Measurements from ENCODE around the gene MYO1G. TPM values are rescaled to one million over a fixed set of nuclear protein-coding genes. Genes with fewer than 3 reads are reported as not detected.

MYO1G gene
- total and polyA plus RNA-seq, 4 donors = 11.9 to 76.8 (median 33.2) TPM

- TF ChIP-seq, protein P1, sequence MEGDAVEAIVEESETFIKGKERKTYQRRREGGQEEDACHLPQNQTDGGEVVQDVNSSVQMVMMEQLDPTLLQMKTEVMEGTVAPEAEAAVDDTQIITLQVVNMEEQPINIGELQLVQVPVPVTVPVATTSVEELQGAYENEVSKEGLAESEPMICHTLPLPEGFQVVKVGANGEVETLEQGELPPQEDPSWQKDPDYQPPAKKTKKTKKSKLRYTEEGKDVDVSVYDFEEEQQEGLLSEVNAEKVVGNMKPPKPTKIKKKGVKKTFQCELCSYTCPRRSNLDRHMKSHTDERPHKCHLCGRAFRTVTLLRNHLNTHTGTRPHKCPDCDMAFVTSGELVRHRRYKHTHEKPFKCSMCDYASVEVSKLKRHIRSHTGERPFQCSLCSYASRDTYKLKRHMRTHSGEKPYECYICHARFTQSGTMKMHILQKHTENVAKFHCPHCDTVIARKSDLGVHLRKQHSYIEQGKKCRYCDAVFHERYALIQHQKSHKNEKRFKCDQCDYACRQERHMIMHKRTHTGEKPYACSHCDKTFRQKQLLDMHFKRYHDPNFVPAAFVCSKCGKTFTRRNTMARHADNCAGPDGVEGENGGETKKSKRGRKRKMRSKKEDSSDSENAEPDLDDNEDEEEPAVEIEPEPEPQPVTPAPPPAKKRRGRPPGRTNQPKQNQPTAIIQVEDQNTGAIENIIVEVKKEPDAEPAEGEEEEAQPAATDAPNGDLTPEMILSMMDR (IDR thresholded peaks at IDR 0.05; ENCODE audit: control extremely low read depth, extremely low read depth) = no peak
- no peak overlapping the region for H3K4me3 ChIP-seq
- H3K4me1 ChIP-seq (ENCODE audit: control insufficient read depth in 5 of 5, insufficient read depth in 5 of 5, low read length in 5 of 5) = no peaks in the 10 kb centered on the region
- H3K36me3 ChIP-seq (ENCODE audit: control insufficient read depth in 4 of 4, insufficient read depth in 4 of 4, low read length in 4 of 4) = no peaks in the 10 kb centered on the region
- H3K27me3 ChIP-seq (ENCODE audit: control insufficient read depth in 3 of 3, insufficient read depth in 3 of 3, low read length in 2 of 3) = peaks cover 0 to 6% (median 0%) of the 10 kb centered on the region in 3 donors
- WGBS, 2 donors = 93 to 94% methylated on average over 2 of the region's 2 CpGs
- no peak for DNase-seq
- H3K9ac ChIP-seq (ENCODE audit: insufficient read depth in 1 of 2, low read length in 2 of 2) = no peak overlapping the region
- ATAC-seq (ENCODE audit: insufficient read depth, low FRiP score) = no peak
- no peaks in the 10 kb centered on the region for H3K9me3 ChIP-seq (ENCODE audit: control insufficient read depth in 4 of 4, insufficient read depth in 3 of 4, low read length in 3 of 4)
- no peak overlapping the region for H3K27ac ChIP-seq (ENCODE audit: low read depth in 1 of 2, low read length in 1 of 2)
These were observed 25.7 kb downstream of the MYO1G start for GRCh38 chr7:44953156-44953555.

- Histone ChIP-seq H3K27me3 (ENCODE audit: control insufficient read depth in 3 of 3, insufficient read depth in 3 of 3, low read length in 2 of 3) (peaks cover 0 to 12% (median 0%) of the 10 kb centered on the region in 3 donors), H3K4me1 (ENCODE audit: control insufficient read depth in 5 of 5, insufficient read depth in 5 of 5, low read length in 5 of 5) (no peaks in the 10 kb centered on the region), H3K9ac (ENCODE audit: insufficient read depth in 1 of 2, low read length in 2 of 2) (no peak overlapping the region), H3K9me3 (ENCODE audit: control insufficient read depth in 4 of 4, insufficient read depth in 3 of 4, low read length in 3 of 4) (no peaks in the 10 kb centered on the region), H3K4me3 (no peak overlapping the region), H3K27ac (ENCODE audit: low read depth in 1 of 2, low read length in 1 of 2) (no peak overlapping the region), H3K36me3 (ENCODE audit: control insufficient read depth in 4 of 4, insufficient read depth in 4 of 4, low read length in 4 of 4) (no peaks in the 10 kb centered on the region)
- TF ChIP-seq, protein P1 (IDR thresholded peaks at IDR 0.05; ENCODE audit: control extremely low read depth, extremely low read depth) = no peak
- ATAC-seq (ENCODE audit: insufficient read depth, low FRiP score) (no peak), DNase-seq (no peak)
- 88 to 93% methylated on average over 2 of the region's 2 CpGs for WGBS, 2 donors
These were observed 29.5 kb downstream of the MYO1G start for GRCh38 chr7:44949303-44949702.

- WGBS, 2 donors = 40 to 59% methylated on average over 1 of the region's 1 CpG
- no peak for ATAC-seq (ENCODE audit: insufficient read depth, low FRiP score)
- no peaks in the 10 kb centered on the region for H3K36me3 ChIP-seq (ENCODE audit: control insufficient read depth in 4 of 4, insufficient read depth in 4 of 4, low read length in 4 of 4)
- no peak overlapping the region for H3K27ac ChIP-seq (ENCODE audit: low read depth in 1 of 2, low read length in 1 of 2)
- H3K4me1 ChIP-seq (ENCODE audit: control insufficient read depth in 5 of 5, insufficient read depth in 5 of 5, low read length in 5 of 5) = no peaks in the 10 kb centered on the region
- no peak for DNase-seq
- H3K9ac ChIP-seq (ENCODE audit: insufficient read depth in 1 of 2, low read length in 2 of 2) = no peak overlapping the region
- peaks cover 0 to 20% (median 0%) of the 10 kb centered on the region in 3 donors for H3K27me3 ChIP-seq (ENCODE audit: control insufficient read depth in 3 of 3, insufficient read depth in 3 of 3, low read length in 2 of 3)
- no peaks in the 10 kb centered on the region for H3K9me3 ChIP-seq (ENCODE audit: control insufficient read depth in 4 of 4, insufficient read depth in 3 of 4, low read length in 3 of 4)
- TF ChIP-seq, protein P1 (IDR thresholded peaks at IDR 0.05; ENCODE audit: control extremely low read depth, extremely low read depth) = no peak
- no peak overlapping the region for H3K4me3 ChIP-seq
These were observed 33.3 kb downstream of the MYO1G start for GRCh38 chr7:44945479-44945878.

DNA sequence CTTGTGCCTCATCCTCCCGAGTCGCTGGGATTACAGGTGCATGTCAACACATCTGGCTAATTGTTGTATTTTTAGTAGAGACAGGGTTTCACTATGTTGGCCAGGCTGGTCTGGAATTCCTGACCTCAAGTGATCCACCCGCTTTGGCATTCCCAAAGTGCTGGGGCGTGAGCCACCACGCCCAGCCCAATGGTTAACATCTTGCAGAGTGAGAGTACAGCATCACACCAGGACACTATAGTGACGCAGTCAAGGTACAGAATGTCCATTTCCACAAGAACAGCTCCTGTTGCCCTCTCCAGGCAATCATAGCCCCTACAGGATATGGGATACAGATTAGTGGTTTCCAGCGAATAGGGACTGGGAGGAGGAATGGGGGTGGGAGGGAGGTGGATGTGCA, 34.0 kb downstream of the MYO1G start:
- H3K4me1 ChIP-seq (ENCODE audit: control insufficient read depth in 5 of 5, insufficient read depth in 5 of 5, low read length in 5 of 5) = no peaks in the 10 kb centered on the region
- H3K9ac ChIP-seq (ENCODE audit: insufficient read depth in 1 of 2, low read length in 2 of 2) = no peak overlapping the region
- ATAC-seq (ENCODE audit: insufficient read depth, low FRiP score) = no peak
- H3K36me3 ChIP-seq (ENCODE audit: control insufficient read depth in 4 of 4, insufficient read depth in 4 of 4, low read length in 4 of 4) = no peaks in the 10 kb centered on the region
- H3K4me3 ChIP-seq = no peak overlapping the region
- H3K27ac ChIP-seq (ENCODE audit: low read depth in 1 of 2, low read length in 1 of 2) = no peak overlapping the region
- WGBS, 2 donors = 84 to 91% methylated on average over 7 of the region's 7 CpGs
- peaks cover 0 to 21% (median 0%) of the 10 kb centered on the region in 3 donors for H3K27me3 ChIP-seq (ENCODE audit: control insufficient read depth in 3 of 3, insufficient read depth in 3 of 3, low read length in 2 of 3)
- no peaks in the 10 kb centered on the region for H3K9me3 ChIP-seq (ENCODE audit: control insufficient read depth in 4 of 4, insufficient read depth in 3 of 4, low read length in 3 of 4)
- DNase-seq = no peak
- TF ChIP-seq, protein P1 (IDR thresholded peaks at IDR 0.05; ENCODE audit: control extremely low read depth, extremely low read depth) = no peak

Measured in lung (tissue), 12 donors.